Measurements from ENCODE around the gene PBX2.
A peak's percentile ranks its signal among the peaks of the same experiment; 100 is the strongest.
"Not testable (repeated sequence)": the region's sequence is repeated elsewhere in the genome, so short reads cannot be mapped to it uniquely, and the experiment has no call there.

PBX2 gene

DNA sequence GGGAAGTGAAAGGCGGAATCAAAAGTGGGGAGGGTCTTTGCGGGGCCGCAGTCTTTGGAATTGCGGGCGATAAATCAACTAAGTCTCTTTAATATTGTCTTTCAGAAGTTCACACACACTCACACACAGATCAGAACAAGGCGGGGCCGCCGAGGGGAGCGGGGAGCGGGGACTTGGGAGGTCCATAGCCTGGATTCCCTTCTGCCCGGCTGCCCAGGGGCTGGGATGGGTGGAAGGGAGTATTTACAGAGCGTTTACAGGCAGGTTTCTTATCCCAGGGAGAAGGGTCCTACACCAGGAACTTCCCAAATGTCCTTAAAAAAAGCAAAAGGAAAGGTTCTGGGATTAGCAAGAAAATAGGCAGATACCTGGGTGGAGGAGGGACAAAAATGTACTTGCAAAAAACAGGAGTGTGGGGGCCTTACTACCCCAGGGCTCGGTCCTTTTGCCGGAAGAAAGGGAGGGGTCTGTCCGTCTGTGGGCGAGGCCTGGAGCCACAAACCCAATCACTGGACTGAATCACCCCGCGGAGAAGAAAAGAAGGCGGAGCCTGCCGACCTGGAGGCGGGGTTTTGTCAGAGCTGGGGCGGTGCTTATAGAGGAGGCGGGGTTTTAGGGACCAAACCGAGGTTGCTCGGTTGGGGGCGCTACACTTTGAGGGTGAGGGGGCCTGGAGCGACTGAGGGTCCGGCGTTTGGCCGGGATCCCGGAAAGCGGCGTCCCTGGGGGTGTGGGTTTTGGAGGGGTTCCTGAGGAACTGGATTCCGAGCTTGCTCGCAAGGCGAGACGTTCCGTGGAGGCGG is 41.5 kb downstream of the PBX2 start:
- DNase-seq = peak; percentile 69

DNA sequence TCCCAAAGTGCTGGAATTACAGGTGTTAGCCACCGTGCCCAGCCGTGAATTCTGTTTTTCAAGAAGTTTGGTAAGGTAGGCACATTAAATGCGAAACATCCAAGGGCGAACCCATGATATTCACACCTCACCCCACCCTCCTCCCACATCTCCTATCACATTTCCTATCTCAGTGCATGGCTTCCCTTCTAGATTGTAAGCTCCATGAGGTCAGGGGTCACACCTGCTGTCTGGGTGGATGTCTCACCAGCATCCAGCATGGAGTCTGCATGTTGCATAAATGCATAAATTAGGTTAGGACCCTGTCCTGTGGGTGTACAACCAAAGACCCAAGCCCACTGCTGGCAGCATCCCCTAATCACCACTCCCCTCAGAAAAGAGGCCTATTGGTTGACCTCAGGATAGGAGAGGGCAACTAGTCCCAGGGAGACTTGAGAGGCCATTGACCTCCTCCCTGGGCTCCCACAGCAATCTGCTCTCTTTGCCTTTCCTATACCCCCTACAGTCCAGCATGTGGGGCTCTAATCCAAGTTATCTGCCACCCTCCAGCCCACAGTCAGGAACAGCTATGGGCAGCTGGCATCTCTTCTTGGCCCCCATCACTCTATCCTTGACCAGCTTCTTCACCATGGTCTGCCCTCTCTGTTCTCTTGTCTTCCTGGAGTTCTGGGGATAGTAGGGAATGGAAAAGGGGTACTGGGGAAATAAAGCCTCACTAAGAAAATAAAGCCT is 42.4 kb downstream of the PBX2 start:
- no peak for DNase-seq

DNA sequence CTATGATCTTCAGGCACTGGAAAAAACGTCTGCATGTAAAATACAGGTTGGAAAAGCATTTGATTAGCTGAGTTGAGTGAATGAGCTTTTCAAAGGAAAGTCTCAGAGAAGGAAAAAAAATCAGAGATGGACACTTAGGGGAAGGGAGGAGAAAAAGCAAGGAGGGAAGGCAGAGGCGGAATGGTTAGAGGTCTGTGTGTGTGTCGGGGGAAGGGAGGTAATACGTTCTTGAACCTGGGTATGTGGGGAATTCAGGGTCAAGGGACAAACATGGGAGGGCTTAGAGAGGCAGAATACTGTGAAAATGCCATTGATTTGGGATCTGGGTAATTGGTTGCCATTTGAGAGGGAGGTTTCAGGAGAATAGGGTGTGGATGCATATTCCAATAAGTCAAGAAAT is 43.3 kb downstream of the PBX2 start:
- DNase-seq = no peak

DNA sequence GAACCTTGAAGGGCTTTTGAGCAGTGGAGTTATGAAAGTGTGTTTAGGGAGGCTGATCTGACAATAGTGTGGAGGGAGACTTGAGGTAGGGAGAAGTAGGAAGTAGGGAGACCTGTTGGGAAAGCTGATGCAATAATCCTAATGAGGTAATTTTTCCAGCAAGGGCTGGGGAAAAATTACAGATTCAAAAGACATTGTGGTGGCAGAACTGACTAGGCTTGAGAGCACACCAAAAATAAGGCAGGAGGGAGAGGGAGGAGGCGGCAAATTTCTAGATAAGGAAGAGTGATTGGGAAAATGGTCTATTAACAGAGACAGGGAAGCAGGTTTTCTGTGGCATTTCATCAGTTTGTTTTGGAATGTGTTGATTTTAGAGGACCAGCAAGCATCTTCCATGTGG is 43.7 kb downstream of the PBX2 start:
- no peak for DNase-seq

DNA sequence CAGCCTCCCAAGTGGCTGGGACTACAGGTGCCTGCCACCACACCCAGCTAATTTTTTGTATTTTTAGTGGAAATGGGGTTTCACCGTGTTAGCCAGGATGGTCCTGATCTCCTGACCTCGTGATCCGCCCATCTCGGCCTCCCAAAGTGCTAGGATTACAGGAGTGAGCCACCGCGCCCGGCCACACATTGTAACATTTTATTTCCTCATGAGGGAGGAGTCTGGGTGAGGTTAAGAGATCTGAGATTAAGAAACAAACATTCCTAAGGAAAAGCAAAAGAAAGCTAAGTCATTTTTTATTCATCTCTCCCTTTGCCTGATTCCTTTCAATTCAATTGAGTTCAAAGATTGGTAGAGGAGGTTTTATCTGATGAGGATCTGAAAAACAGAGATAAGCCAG is 45.8 kb downstream of the PBX2 start:
- not testable (repeated sequence) for DNase-seq

DNA sequence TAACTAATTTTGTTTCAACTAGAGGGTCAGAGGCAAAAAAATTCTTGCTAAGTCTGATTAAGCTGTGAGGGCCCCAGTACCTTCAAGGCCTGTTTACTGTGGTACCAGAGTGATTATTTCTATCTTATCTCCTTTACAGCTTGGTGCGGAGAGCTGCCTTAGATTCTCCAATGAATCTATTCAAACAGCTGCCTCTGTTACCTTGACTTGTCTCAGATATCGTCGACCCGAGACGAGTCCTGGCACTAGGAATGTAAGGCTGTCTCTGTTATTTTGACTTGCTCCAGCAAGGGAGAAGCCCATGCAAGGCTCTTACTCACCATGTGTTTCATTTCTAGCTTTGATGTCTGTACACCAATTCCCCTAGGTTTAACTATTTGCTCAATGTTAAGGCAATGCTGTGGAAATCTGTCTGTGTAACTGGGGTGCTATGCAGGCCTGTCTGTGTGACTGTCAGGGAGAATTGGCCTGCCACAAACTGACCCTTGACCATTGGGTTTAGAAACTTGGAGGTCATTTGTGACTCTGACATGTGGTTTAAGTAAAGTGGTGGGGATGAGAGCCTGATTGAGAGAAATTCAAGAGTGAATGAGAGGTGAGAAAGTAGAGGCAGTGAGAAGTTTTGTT is 49.5 kb downstream of the PBX2 start:
- DNase-seq = no peak

DNA sequence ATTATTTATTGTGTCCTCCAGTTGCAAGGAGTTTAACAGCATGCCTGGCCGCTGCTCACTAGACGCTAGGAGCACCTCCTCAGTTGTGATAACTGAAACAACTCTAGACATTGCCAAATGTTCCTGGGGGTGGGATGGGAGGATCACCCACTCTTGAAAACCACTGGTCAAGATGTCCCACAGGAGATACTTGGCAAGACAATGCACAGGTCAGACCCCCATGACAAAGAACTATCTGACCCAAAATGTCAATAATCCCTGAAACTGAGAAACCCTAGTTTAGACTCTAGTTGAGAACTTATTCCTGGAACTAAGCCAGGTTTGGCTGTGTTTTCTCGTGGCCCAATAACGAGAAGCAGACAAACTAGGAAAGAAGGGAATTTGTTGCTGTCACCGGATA is 50.4 kb downstream of the PBX2 start:
- DNase-seq = no peak

DNA sequence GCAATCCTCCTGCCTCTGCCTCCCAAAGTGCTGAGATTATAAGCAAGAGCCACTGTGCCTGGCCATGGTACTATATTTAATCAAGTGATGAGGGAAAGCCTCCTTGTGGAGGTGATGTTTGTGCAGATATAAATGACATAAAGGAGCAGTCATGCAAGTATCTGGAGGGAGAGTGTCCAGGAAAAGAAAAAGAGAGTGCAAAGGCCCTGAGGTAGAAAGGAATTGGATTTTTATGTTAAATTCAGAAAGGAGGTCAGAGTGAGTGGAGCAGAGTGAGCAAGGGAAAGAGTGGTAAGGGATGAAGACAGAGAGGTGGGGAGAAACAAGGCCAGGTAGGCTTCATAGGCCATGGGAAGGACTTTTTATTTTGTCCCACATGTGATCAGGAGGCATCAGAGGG is 52.5 kb downstream of the PBX2 start:
- DNase-seq = no peak
